ENCODE results near the gene SV2B. TPM values are rescaled to one million over a fixed set of nuclear protein-coding genes. Genes with fewer than 3 reads are reported as not detected.

Gene SV2B
- under 0.01 and 0.08 TPM in 2 replicates for total RNA-seq

GRCh38 chr15:91099995-91100813 lies at the start of gene SV2B:
SV2B (plus strand) TSS chr15:91100257; CDS start chr15:91226264, 126,007 bp downstream.

Other genes starting within 250 kb of the SV2B start
- 56.6 and 87.8 TPM in 2 replicates for gene FURIN, start 231.7 kb upstream of the SV2B start, total RNA-seq
- gene FES, start 215.8 kb upstream of the SV2B start, total RNA-seq: 1.9 and 2.1 TPM in 2 replicates
- 3.9 and 6.6 TPM in 2 replicates for gene MAN2A2, start 197.0 kb upstream of the SV2B start, total RNA-seq
- gene HDDC3, start 167.7 kb upstream of the SV2B start, total RNA-seq: 18.7 and 18.8 TPM in 2 replicates
- 50.8 and 57.8 TPM in 2 replicates for gene UNC45A, start 165.0 kb upstream of the SV2B start, total RNA-seq
- gene RCCD1, start 145.4 kb upstream of the SV2B start, total RNA-seq: 16.7 and 24.1 TPM in 2 replicates
- gene PRC1, start 105.7 kb upstream of the SV2B start, total RNA-seq: 38.0 and 169 TPM in 2 replicates
- gene VPS33B, start 77.7 kb upstream of the SV2B start, total RNA-seq: 14.8 and 22.0 TPM in 2 replicates

Measured in hair follicular keratinocyte (primary cell).